HEK293 (cell line): ENCODE data around the gene RNF187.

Experiments used
- CTCF ChIA-PET: fragments of 350-600 bp; formaldehyde crosslinking; extraction: SDS; loops from one replicate; lab custom pipeline; 2021; ENCODE audit warnings: antibody characterized with exemption; lab: Yijun Ruan, JAX
- POLR2A ChIA-PET: fragments of 300-600 bp; formaldehyde crosslinking; extraction: SDS; loops from one replicate; lab custom pipeline; 2020; ENCODE audit warnings: antibody characterized with exemption, inconsistent platforms; lab: Yijun Ruan, JAX
- H3K27ac ChIP-seq: fragments of 200-500 bp; sonication (Bioruptor generic); 2 replicates; pipeline ENCODE4 v1.5.1; 2014; ENCODE audit warnings: low read depth, low read length, control low read depth, inconsistent platforms; ENCODE audit errors: extremely low read depth
- H3K36me3 ChIP-seq, 2 experiments: fragments of 200-500 bp in 1 of 2; sonication (Bioruptor generic) in 1 of 2; 1 replicate in 1 of 2; 2 replicates in 1 of 2; pipeline ENCODE4 v1.5.1; 2014 to 2017; ENCODE audit warnings: inconsistent platforms in 2 of 2, low read length in 2 of 2; ENCODE audit not compliant: control insufficient read depth in 2 of 2, insufficient read depth in 1 of 2
- H3K4me1 ChIP-seq: fragments of 200-500 bp; sonication (Bioruptor generic); 2 replicates; pipeline ENCODE4 v1.5.1; 2014; ENCODE audit warnings: mild to moderate bottlenecking, low read length, inconsistent platforms; ENCODE audit not compliant: control insufficient read depth, insufficient read depth
- H3K4me3 ChIP-seq: 2 replicates; pipeline ENCODE4 v1.5.1; 2011; ENCODE audit warnings: low read depth, mild to moderate bottlenecking, control low read depth, low read length, moderate library complexity
- H3K9me3 ChIP-seq: fragments of 200-500 bp; sonication (Bioruptor generic); 2 replicates; pipeline ENCODE4 v1.5.1; 2014; ENCODE audit warnings: low read depth, low read length, inconsistent platforms; ENCODE audit not compliant: control insufficient read depth, insufficient read depth
- ELK4 ChIP-seq: IDR thresholded peaks from 2 replicates; pipeline ENCODE4 v1.6.1; 2011; ENCODE audit warnings: mild to moderate bottlenecking, low read depth, low read length, borderline replicate concordance
- GLI4 ChIP-seq: fragments of 450-650 bp; formaldehyde crosslinking; IDR thresholded peaks from 2 replicates; pipeline ENCODE4 v1.5.1; 2016; ENCODE audit warnings: missing biosample characterization, missing genetic modification characterization
- GLIS2 ChIP-seq: fragments of 450-650 bp; formaldehyde crosslinking; IDR thresholded peaks from 2 replicates; pipeline ENCODE4 v1.5.1; 2016; ENCODE audit warnings: missing biosample characterization, missing genetic modification characterization
- RBAK ChIP-seq: fragments of 450-650 bp; formaldehyde crosslinking; IDR thresholded peaks from 2 replicates; pipeline ENCODE4 v1.5.1; 2016; ENCODE audit warnings: missing biosample characterization, missing genetic modification characterization
- REPIN1 ChIP-seq: fragments of 450-650 bp; formaldehyde crosslinking; IDR thresholded peaks from 2 replicates; pipeline ENCODE4 v1.5.1; 2017; ENCODE audit warnings: missing biosample characterization, missing genetic modification characterization, low read depth
- SP3 ChIP-seq: fragments of 450-650 bp; formaldehyde crosslinking; IDR thresholded peaks from 2 replicates; pipeline ENCODE4 v1.5.1; 2016; ENCODE audit warnings: missing biosample characterization, missing genetic modification characterization
- ZBTB21 ChIP-seq: fragments of 450-650 bp; formaldehyde crosslinking; IDR thresholded peaks from 2 replicates; pipeline ENCODE4 v1.5.1; 2017; ENCODE audit warnings: missing biosample characterization, missing genetic modification characterization
- ZNF266 ChIP-seq: fragments of 450-650 bp; formaldehyde crosslinking; IDR thresholded peaks from 2 replicates; pipeline ENCODE4 v1.5.1; 2016; ENCODE audit warnings: missing biosample characterization, missing genetic modification characterization, low read depth
- ZNF555 ChIP-seq: fragments of 450-650 bp; formaldehyde crosslinking; conservative IDR thresholded peaks from 2 replicates; pipeline ENCODE4 v1.5.1; 2017; ENCODE audit warnings: missing biosample characterization, mild to moderate bottlenecking, missing genetic modification characterization, inconsistent platforms
- ZNF561 ChIP-seq: fragments of 450-650 bp; IDR thresholded peaks from 2 replicates; pipeline ENCODE4 v1.5.1; 2018; ENCODE audit warnings: missing biosample characterization, missing genetic modification characterization, borderline replicate concordance
- ZNF629 ChIP-seq: fragments of 450-650 bp; formaldehyde crosslinking; IDR thresholded peaks from 2 replicates; pipeline ENCODE4 v1.5.1; 2017; ENCODE audit warnings: missing biosample characterization, missing genetic modification characterization
- ZNF664 ChIP-seq: fragments of 450-650 bp; formaldehyde crosslinking; IDR thresholded peaks from 2 replicates; pipeline ENCODE4 v1.5.1; 2016; ENCODE audit warnings: missing biosample characterization, missing genetic modification characterization
- ZNF777 ChIP-seq: fragments of 450-650 bp; formaldehyde crosslinking; IDR thresholded peaks from 2 replicates; pipeline ENCODE4 v1.5.1; 2017; ENCODE audit warnings: missing biosample characterization, missing genetic modification characterization, borderline replicate concordance
- ZNF785 ChIP-seq: fragments of 450-650 bp; formaldehyde crosslinking; IDR thresholded peaks from 2 replicates; pipeline ENCODE4 v1.5.1; 2016; ENCODE audit warnings: missing biosample characterization, missing genetic modification characterization
- ZNF791 ChIP-seq: fragments of 450-650 bp; formaldehyde crosslinking; IDR thresholded peaks from 2 replicates; pipeline ENCODE4 v1.5.1; 2016; ENCODE audit warnings: missing biosample characterization, missing genetic modification characterization
- ZSCAN18 ChIP-seq: fragments of 450-650 bp; formaldehyde crosslinking; IDR thresholded peaks from 2 replicates; pipeline ENCODE4 v1.5.1; 2016; ENCODE audit warnings: missing biosample characterization, missing genetic modification characterization
- TF ChIP-seq, protein P1 (sequence below): fragments of 450-650 bp; formaldehyde crosslinking; IDR thresholded peaks from 2 replicates; pipeline ENCODE4 v1.5.1; 2016; ENCODE audit warnings: missing biosample characterization, missing genetic modification characterization
- TF ChIP-seq, protein P2 (sequence below): fragments of 450-650 bp; formaldehyde crosslinking; IDR thresholded peaks from 2 replicates; pipeline ENCODE4 v1.5.1; 2016; ENCODE audit warnings: missing biosample characterization, missing genetic modification characterization, borderline replicate concordance

RNF187 gene

GRCh38 chr1:228543396-228543795 lies 56.2 kb downstream of the RNF187 start:
- H3K36me3 ChIP-seq: no peaks in the 10 kb centered on the region
- H3K9me3 ChIP-seq: no peaks in the 10 kb centered on the region
- no peak overlapping the region for H3K27ac ChIP-seq
- TF ChIP-seq ZNF777 (tag by site-specific recombination): no peak
- no peak for TF ChIP-seq GLI4 (tag by site-specific recombination)
- no peak for TF ChIP-seq ZNF785 (tag by site-specific recombination)
- TF ChIP-seq ZNF664: no peak
- TF ChIP-seq, protein P1, sequence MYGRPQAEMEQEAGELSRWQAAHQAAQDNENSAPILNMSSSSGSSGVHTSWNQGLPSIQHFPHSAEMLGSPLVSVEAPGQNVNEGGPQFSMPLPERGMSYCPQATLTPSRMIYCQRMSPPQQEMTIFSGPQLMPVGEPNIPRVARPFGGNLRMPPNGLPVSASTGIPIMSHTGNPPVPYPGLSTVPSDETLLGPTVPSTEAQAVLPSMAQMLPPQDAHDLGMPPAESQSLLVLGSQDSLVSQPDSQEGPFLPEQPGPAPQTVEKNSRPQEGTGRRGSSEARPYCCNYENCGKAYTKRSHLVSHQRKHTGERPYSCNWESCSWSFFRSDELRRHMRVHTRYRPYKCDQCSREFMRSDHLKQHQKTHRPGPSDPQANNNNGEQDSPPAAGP: no peak
- TF ChIP-seq, protein P2, sequence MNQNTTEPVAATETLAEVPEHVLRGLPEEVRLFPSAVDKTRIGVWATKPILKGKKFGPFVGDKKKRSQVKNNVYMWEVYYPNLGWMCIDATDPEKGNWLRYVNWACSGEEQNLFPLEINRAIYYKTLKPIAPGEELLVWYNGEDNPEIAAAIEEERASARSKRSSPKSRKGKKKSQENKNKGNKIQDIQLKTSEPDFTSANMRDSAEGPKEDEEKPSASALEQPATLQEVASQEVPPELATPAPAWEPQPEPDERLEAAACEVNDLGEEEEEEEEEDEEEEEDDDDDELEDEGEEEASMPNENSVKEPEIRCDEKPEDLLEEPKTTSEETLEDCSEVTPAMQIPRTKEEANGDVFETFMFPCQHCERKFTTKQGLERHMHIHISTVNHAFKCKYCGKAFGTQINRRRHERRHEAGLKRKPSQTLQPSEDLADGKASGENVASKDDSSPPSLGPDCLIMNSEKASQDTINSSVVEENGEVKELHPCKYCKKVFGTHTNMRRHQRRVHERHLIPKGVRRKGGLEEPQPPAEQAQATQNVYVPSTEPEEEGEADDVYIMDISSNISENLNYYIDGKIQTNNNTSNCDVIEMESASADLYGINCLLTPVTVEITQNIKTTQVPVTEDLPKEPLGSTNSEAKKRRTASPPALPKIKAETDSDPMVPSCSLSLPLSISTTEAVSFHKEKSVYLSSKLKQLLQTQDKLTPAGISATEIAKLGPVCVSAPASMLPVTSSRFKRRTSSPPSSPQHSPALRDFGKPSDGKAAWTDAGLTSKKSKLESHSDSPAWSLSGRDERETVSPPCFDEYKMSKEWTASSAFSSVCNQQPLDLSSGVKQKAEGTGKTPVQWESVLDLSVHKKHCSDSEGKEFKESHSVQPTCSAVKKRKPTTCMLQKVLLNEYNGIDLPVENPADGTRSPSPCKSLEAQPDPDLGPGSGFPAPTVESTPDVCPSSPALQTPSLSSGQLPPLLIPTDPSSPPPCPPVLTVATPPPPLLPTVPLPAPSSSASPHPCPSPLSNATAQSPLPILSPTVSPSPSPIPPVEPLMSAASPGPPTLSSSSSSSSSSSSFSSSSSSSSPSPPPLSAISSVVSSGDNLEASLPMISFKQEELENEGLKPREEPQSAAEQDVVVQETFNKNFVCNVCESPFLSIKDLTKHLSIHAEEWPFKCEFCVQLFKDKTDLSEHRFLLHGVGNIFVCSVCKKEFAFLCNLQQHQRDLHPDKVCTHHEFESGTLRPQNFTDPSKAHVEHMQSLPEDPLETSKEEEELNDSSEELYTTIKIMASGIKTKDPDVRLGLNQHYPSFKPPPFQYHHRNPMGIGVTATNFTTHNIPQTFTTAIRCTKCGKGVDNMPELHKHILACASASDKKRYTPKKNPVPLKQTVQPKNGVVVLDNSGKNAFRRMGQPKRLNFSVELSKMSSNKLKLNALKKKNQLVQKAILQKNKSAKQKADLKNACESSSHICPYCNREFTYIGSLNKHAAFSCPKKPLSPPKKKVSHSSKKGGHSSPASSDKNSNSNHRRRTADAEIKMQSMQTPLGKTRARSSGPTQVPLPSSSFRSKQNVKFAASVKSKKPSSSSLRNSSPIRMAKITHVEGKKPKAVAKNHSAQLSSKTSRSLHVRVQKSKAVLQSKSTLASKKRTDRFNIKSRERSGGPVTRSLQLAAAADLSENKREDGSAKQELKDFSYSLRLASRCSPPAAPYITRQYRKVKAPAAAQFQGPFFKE: no peak
- no peak for TF ChIP-seq ELK4
- no peak for TF ChIP-seq ZBTB21 (tag by site-specific recombination)
- TF ChIP-seq ZNF629 (tag by site-specific recombination): no peak
- TF ChIP-seq ZSCAN18 (tag by site-specific recombination): no peak
- TF ChIP-seq SP3: no peak
- TF ChIP-seq REPIN1 (tag by site-specific recombination): no peak
- TF ChIP-seq ZNF791: no peak
- no peak for TF ChIP-seq GLIS2 (tag by site-specific recombination)
- TF ChIP-seq ZNF555 (tag by site-specific recombination): no peak
- TF ChIP-seq RBAK (tag by site-specific recombination): no peak
- no peak for TF ChIP-seq ZNF266 (tag by site-specific recombination)
- no peak for TF ChIP-seq ZNF561
- TF ChIP-seq, all 188 proteins: peak for 0
- CTCF ChIA-PET: no interaction called here
- Histone ChIP-seq H3K4me1 (no peaks in the 10 kb centered on the region), H3K4me3 (no peak overlapping the region)
- POLR2A ChIA-PET: no interaction called here
